GM19438 (cell line): ENCODE data around the gene CLCN7.

Experiments
- ATAC-seq: cut with Tn5 transposase; IDR thresholded peaks from one replicate; pipeline ENCODE4 v1.9.1; 2021; ENCODE audit warnings: low read depth; ENCODE audit not compliant: unreplicated experiment

Gene CLCN7, protein sequence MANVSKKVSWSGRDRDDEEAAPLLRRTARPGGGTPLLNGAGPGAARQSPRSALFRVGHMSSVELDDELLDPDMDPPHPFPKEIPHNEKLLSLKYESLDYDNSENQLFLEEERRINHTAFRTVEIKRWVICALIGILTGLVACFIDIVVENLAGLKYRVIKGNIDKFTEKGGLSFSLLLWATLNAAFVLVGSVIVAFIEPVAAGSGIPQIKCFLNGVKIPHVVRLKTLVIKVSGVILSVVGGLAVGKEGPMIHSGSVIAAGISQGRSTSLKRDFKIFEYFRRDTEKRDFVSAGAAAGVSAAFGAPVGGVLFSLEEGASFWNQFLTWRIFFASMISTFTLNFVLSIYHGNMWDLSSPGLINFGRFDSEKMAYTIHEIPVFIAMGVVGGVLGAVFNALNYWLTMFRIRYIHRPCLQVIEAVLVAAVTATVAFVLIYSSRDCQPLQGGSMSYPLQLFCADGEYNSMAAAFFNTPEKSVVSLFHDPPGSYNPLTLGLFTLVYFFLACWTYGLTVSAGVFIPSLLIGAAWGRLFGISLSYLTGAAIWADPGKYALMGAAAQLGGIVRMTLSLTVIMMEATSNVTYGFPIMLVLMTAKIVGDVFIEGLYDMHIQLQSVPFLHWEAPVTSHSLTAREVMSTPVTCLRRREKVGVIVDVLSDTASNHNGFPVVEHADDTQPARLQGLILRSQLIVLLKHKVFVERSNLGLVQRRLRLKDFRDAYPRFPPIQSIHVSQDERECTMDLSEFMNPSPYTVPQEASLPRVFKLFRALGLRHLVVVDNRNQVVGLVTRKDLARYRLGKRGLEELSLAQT

DNA sequence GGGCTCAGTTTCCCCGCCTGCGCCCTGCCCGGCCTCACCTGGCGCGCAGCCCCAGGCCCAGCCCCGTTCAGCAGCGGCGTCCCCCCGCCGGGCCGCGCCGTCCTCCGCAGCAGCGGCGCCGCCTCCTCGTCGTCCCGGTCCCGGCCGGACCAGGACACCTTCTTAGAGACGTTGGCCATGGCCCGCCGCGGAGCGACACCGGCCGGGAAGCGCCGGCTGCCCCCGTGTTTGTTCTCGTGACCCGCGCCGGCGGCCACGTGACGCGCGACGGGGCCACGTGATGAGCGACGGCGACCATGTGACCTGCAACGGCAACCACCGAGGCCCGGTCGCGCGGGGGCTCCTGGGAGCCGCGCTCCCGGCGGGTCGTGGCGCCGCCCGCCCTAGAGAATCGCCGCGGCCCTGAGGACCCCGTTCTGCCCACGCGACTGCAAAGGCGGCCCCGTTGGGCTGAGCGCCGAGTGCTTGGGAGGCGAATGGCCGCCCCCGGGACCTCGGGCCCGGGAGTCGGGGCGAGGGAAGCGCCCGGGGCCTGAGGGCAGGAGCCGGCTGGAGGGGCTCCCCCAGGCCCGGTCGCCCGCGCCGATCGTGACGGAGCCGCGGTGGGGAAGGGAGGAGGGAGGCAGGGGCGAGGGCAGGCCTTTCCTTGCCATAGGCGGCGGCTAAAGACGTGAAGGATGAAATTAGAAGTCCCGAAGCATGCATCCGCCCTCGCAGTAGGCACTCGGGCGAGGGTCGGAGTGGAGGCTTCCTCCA lies at the start of gene CLCN7:
Gene CLCN7, minus strand, starts transcription at position 233 of the 756 bp plus-strand sequence. Its CDS starts 54 bp downstream, at position 179.
- ATAC-seq = peak; percentile 77

GRCh38 chr16:1524366-1524765 lies 49.5 kb upstream of the CLCN7 start:
- ATAC-seq = no peak

DNA sequence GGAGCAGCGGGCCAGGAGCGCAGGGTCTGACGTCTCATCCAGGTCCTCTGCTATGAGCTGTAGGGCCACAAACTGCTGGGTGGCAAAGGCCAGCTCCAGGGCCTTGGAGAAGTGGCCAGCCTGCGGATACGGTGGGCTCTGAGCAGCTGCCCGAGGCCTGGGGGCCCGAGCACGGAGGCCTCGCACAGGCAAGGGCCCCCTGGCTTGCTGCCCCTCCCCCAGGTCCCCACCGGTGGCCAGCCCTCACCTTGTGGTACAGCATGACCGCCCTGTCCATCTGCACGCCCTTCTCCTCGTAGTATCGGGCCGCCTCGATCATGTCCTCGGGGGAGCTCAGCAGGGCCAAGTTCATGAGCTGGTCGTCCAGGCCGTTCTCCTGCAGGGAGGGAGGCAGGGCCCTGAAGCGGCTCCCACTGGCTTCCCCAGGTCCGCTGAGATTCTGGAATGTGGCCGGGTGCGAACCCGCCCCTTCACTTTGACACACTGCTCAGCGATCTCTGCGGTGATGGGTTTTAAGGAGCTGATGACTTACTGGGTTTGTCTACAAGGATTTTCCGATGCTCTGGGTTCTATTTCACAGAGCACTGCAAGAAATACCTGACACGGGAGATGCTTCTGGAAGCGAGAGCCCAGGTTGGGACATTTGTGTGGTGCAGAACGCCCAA lies 48.9 kb upstream of the CLCN7 start:
- no peak for ATAC-seq

GRCh38 chr16:1520461-1520860 lies 45.6 kb upstream of the CLCN7 start:
- ATAC-seq = no peak

DNA sequence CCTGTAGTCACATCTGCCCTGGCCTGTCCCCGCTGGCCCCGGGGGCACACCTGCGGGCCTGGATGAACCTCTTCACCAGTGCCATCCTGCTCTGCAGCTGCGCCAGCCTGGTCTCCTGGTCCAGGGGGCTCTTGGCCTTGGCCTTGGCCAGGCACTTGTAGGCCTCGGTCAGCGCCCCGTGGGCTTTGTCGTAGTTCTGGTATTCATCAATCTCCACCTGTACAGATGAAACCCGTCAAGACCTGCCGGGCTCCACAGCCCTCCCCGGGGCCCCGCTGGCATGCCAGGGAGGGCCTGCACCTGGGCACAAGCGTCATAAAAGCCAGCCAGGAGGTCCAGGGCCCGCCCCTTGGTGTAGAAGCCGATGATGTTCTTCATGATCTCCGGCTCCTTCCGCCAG lies 45.0 kb upstream of the CLCN7 start:
- no peak for ATAC-seq

DNA sequence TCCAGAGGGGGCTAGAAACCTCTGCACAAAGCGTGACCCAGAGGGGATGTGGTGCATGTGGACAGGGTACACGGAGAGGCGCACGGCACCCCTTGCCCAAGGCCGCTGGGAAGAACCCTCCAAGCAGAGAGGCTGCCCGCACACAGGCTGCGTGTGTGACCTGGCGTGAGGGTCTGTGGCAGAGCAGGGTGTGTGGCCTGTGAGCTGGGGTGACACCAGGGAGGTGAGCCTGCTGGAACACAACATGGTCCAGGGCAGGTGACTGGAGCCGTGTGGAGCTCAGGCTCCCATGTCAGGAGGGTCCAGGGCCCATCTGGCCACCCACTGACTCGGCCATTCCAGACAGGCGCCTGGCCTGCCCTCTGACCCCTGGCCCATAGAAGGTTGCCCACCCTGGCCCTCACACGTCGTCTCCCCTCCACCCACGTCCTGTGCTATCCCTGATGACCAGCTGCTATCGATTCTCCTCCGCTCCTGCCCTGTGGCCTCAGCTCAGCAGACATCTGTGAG lies 43.9 kb upstream of the CLCN7 start:
- no peak for ATAC-seq

GRCh38 chr16:1514507-1514906 lies 39.7 kb upstream of the CLCN7 start:
- ATAC-seq = no peak

DNA sequence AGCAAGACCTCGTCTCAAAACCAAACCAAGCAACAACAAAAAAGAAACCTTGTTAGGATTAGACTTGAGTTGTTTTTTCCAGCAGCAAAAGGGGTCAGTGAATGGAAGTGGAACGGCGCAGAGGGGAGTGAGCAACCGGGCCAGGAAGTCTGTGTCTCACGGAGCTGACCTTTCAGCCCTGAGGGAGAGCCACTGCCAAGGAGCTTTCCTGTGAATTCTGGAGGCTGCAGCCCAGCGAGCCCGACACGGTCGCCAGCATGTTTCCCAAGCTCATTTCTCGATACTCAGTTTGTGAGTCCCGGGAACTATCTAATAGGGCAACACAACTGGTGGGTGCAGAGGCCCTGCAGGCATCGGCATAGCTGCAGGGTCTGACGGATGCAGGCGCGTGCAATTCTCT lies 37.9 kb upstream of the CLCN7 start:
- ATAC-seq = no peak

GRCh38 chr16:1511662-1512569 lies 37.1 kb upstream of the CLCN7 start:
- no peak for ATAC-seq

GRCh38 chr16:1510941-1511351 lies 36.1 kb upstream of the CLCN7 start:
- ATAC-seq = no peak

- no peak for ATAC-seq
Measured at GRCh38 chr16:1510272-1510671, 35.4 kb upstream of the CLCN7 start.

GRCh38 chr16:1509307-1510221 lies 34.7 kb upstream of the CLCN7 start:
- ATAC-seq = no peak

GRCh38 chr16:1508494-1509187 lies 33.8 kb upstream of the CLCN7 start:
- no peak for ATAC-seq

GRCh38 chr16:1506494-1507213 lies 31.8 kb upstream of the CLCN7 start:
- no peak for ATAC-seq

DNA sequence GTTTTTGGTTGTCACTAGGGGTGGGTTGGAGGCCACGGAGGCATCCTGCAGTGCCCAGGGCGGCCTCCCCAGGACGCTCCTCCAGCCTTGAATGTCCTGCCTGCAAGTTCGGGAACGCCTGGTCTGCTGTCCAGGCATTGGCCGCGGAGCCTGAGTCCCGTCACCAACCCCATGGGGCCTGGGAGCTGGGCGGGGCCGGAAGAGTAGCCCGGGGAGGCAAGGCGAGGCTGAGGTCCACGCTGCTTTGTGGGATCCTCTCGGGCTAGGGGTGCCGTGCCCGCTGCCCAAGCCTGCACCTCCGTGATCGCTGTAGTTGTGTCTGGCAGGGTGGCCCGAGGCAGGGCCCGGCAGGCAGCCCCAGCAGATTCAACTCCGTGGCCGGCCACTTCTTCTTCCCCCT lies 31.1 kb upstream of the CLCN7 start:
- ATAC-seq = no peak

GRCh38 chr16:1505073-1505844 lies 30.4 kb upstream of the CLCN7 start:
- ATAC-seq = no peak
